HEK293 (cell line): ENCODE results near the gene CEP57L1.
"Not testable (repeated sequence)": the region's sequence is repeated elsewhere in the genome, so short reads cannot be mapped to it uniquely, and the experiment has no call there.

ENCODE experiments used
- CTCF ChIA-PET: fragments of 350-600 bp; formaldehyde crosslinking; extraction: SDS; loops from one replicate; lab custom pipeline; 2021; ENCODE audit warnings: antibody characterized with exemption; lab: Yijun Ruan, JAX
- POLR2A ChIA-PET: fragments of 300-600 bp; formaldehyde crosslinking; extraction: SDS; loops from one replicate; lab custom pipeline; 2020; ENCODE audit warnings: antibody characterized with exemption, inconsistent platforms; lab: Yijun Ruan, JAX
- H3K27ac ChIP-seq: fragments of 200-500 bp; sonication (Bioruptor generic); 2 replicates; pipeline ENCODE4 v1.5.1; 2014; ENCODE audit warnings: low read depth, low read length, control low read depth, inconsistent platforms; ENCODE audit errors: extremely low read depth
- H3K36me3 ChIP-seq, 2 experiments: fragments of 200-500 bp in 1 of 2; sonication (Bioruptor generic) in 1 of 2; 1 replicate in 1 of 2; 2 replicates in 1 of 2; pipeline ENCODE4 v1.5.1; 2014 to 2017; ENCODE audit warnings: inconsistent platforms in 2 of 2, low read length in 2 of 2; ENCODE audit not compliant: control insufficient read depth in 2 of 2, insufficient read depth in 1 of 2
- H3K4me1 ChIP-seq: fragments of 200-500 bp; sonication (Bioruptor generic); 2 replicates; pipeline ENCODE4 v1.5.1; 2014; ENCODE audit warnings: mild to moderate bottlenecking, low read length, inconsistent platforms; ENCODE audit not compliant: control insufficient read depth, insufficient read depth
- H3K4me3 ChIP-seq: 2 replicates; pipeline ENCODE4 v1.5.1; 2011; ENCODE audit warnings: low read depth, mild to moderate bottlenecking, control low read depth, low read length, moderate library complexity
- H3K9me3 ChIP-seq: fragments of 200-500 bp; sonication (Bioruptor generic); 2 replicates; pipeline ENCODE4 v1.5.1; 2014; ENCODE audit warnings: low read depth, low read length, inconsistent platforms; ENCODE audit not compliant: control insufficient read depth, insufficient read depth
- BCL11A ChIP-seq: fragments of 450-650 bp; formaldehyde crosslinking; IDR thresholded peaks from 2 replicates; pipeline ENCODE4 v1.5.1; 2016; ENCODE audit warnings: low read depth, missing biosample characterization, missing genetic modification characterization
- EGR2 ChIP-seq: fragments of 450-650 bp; formaldehyde crosslinking; IDR thresholded peaks from 2 replicates; pipeline ENCODE4 v1.5.1; 2016; ENCODE audit warnings: low read depth, missing biosample characterization, missing genetic modification characterization
- SETDB1 ChIP-seq: IDR thresholded peaks from one replicate; pipeline ENCODE4 v1.6.1; 2017; ENCODE audit warnings: mild to moderate bottlenecking, low read length, moderate library complexity, mixed read lengths; ENCODE audit not compliant: insufficient read length
- TRIM28 ChIP-seq: IDR thresholded peaks from 2 replicates; pipeline ENCODE4 v1.6.1; 2011; ENCODE audit warnings: low read length, control low read depth, borderline replicate concordance
- ZFP69B ChIP-seq: fragments of 450-650 bp; formaldehyde crosslinking; IDR thresholded peaks from 2 replicates; pipeline ENCODE4 v1.5.1; 2016; ENCODE audit warnings: missing biosample characterization, missing genetic modification characterization
- ZNF529 ChIP-seq: fragments of 450-650 bp; formaldehyde crosslinking; IDR thresholded peaks from 2 replicates; pipeline ENCODE4 v1.5.1; 2017; ENCODE audit warnings: missing genetic modification characterization, missing biosample characterization; ENCODE audit not compliant: insufficient replicate concordance
- ZNF585B ChIP-seq: fragments of 450-650 bp; formaldehyde crosslinking; IDR thresholded peaks from 2 replicates; pipeline ENCODE4 v1.5.1; 2016; ENCODE audit warnings: missing biosample characterization, missing genetic modification characterization
- ZNF626 ChIP-seq: fragments of 450-650 bp; sonication (Bioruptor Pico); formaldehyde crosslinking; IDR thresholded peaks from 2 replicates; pipeline ENCODE4 v1.5.1; 2018; ENCODE audit warnings: missing biosample characterization, missing genetic modification characterization, inconsistent platforms
- TF ChIP-seq, protein P1 (sequence below): fragments of 450-650 bp; formaldehyde crosslinking; IDR thresholded peaks from 2 replicates; pipeline ENCODE4 v1.5.1; 2016; ENCODE audit warnings: missing biosample characterization, missing genetic modification characterization
- TF ChIP-seq, protein P2 (sequence below): fragments of 450-650 bp; formaldehyde crosslinking; IDR thresholded peaks from 2 replicates; pipeline ENCODE4 v1.5.1; 2017; ENCODE audit warnings: missing biosample characterization, missing genetic modification characterization
- TF ChIP-seq, protein P3 (sequence below): fragments of 450-650 bp; formaldehyde crosslinking; IDR thresholded peaks from 2 replicates; pipeline ENCODE4 v1.5.1; 2017; ENCODE audit warnings: missing biosample characterization, missing genetic modification characterization
- TF ChIP-seq, protein P4 (sequence below): fragments of 450-650 bp; formaldehyde crosslinking; IDR thresholded peaks from 2 replicates; pipeline ENCODE4 v1.5.1; 2016; ENCODE audit warnings: missing biosample characterization, missing genetic modification characterization, low read depth
- TF ChIP-seq, protein P5 (sequence below): fragments of 450-650 bp; formaldehyde crosslinking; IDR thresholded peaks from 2 replicates; pipeline ENCODE4 v1.5.1; 2016; ENCODE audit warnings: missing biosample characterization, missing genetic modification characterization
- TF ChIP-seq, protein P6 (sequence below): fragments of 450-650 bp; formaldehyde crosslinking; IDR thresholded peaks from 2 replicates; pipeline ENCODE4 v1.5.1; 2016; ENCODE audit warnings: missing biosample characterization, missing genetic modification characterization

The CEP57L1 gene

DNA sequence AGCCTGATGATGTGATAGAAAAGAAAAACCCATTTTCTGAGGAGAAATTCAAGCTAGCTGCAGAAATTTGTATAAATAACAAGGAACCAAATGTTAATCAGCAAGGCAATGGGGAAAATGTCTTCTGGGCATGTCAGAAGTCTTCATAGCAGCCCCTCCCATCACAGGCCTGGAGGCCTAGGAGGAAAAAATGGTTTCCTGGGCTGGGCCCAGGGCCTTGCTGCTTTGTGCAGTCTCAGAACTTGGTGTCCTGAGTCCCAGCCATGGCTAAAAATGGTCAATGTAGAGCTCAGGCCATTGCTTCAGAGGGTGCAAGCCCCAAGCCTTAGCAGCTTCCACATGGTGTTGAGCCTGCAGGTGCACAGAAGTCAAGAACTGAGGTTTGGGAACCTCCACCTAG lies 96.1 kb downstream of the CEP57L1 start:
- POLR2A ChIA-PET, H3K36me3 ChIP-seq, H3K4me1 ChIP-seq, H3K4me3 ChIP-seq, H3K27ac ChIP-seq, H3K9me3 ChIP-seq, CTCF ChIA-PET: not testable (repeated sequence)
- TF ChIP-seq ZNF626 = 0 out of 2 replicates have a peak, but pooled peaks have one; percentile 28
- peak; percentile 87 for TF ChIP-seq SETDB1
- TF ChIP-seq ZNF529 (tag by site-specific recombination) = peak; percentile 13
- TF ChIP-seq TRIM28 = peak; percentile 50; the same call in 1 of the 2 replicates
- TF ChIP-seq ZNF585B (tag by site-specific recombination) = peak; percentile 98

DNA sequence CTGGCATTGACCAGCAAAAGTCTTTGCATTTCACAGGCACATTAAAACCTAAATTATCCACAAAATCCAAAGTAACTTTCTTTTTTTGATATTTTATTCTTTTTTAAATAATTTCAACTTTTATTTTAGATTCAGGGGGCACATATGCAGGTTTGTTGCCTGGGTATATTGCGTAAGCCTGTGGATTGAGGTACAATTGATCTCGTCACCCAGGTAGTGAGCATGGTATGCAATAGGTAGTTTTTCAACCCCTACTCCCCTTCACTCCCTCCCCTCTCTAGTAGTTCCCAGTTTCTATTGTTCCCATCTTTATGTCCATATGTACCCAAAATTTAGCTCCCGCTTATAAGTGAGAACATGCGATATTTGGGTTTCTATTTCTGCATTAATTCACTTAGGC lies 97.6 kb downstream of the CEP57L1 start:
- Histone ChIP-seq H3K4me3 (no peak overlapping the region), H3K4me1 (no peaks in the 10 kb centered on the region), H3K27ac (no peak overlapping the region), H3K36me3 (no peaks in the 10 kb centered on the region), H3K9me3 (no peaks in the 10 kb centered on the region)
- CTCF ChIA-PET = interaction anchor here (0.6 kb wide), 2 partner anchors 161 to 442 kb away, joined by 3 to 4 read pairs; no protein-coding TSS in a partner anchor
- TF ChIP-seq, protein P1, sequence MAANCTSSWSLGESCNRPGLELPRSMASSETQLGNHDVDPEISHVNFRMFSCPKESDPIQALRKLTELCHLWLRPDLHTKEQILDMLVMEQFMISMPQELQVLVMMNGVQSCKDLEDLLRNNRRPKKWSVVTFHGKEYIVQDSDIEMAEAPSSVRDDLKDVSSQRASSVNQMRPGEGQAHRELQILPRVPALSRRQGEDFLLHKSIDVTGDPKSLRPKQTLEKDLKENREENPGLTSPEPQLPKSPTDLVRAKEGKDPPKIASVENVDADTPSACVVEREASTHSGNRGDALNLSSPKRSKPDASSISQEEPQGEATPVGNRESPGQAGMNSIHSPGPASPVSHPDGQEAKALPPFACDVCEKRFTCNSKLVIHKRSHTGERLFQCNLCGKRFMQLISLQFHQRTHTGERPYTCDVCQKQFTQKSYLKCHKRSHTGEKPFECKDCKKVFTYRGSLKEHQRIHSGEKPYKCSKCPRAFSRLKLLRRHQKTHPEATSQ = no peak
- TF ChIP-seq BCL11A (tag by site-specific recombination) (no peak), EGR2 (no peak), ZFP69B (tag by site-specific recombination) (no peak)
- TF ChIP-seq, protein P2, sequence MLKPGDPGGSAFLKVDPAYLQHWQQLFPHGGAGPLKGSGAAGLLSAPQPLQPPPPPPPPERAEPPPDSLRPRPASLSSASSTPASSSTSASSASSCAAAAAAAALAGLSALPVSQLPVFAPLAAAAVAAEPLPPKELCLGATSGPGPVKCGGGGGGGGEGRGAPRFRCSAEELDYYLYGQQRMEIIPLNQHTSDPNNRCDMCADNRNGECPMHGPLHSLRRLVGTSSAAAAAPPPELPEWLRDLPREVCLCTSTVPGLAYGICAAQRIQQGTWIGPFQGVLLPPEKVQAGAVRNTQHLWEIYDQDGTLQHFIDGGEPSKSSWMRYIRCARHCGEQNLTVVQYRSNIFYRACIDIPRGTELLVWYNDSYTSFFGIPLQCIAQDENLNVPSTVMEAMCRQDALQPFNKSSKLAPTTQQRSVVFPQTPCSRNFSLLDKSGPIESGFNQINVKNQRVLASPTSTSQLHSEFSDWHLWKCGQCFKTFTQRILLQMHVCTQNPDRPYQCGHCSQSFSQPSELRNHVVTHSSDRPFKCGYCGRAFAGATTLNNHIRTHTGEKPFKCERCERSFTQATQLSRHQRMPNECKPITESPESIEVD (tag by site-specific recombination) = no peak
- TF ChIP-seq, protein P3, sequence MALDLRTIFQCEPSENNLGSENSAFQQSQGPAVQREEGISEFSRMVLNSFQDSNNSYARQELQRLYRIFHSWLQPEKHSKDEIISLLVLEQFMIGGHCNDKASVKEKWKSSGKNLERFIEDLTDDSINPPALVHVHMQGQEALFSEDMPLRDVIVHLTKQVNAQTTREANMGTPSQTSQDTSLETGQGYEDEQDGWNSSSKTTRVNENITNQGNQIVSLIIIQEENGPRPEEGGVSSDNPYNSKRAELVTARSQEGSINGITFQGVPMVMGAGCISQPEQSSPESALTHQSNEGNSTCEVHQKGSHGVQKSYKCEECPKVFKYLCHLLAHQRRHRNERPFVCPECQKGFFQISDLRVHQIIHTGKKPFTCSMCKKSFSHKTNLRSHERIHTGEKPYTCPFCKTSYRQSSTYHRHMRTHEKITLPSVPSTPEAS (tag by site-specific recombination) = no peak
- TF ChIP-seq, protein P4, sequence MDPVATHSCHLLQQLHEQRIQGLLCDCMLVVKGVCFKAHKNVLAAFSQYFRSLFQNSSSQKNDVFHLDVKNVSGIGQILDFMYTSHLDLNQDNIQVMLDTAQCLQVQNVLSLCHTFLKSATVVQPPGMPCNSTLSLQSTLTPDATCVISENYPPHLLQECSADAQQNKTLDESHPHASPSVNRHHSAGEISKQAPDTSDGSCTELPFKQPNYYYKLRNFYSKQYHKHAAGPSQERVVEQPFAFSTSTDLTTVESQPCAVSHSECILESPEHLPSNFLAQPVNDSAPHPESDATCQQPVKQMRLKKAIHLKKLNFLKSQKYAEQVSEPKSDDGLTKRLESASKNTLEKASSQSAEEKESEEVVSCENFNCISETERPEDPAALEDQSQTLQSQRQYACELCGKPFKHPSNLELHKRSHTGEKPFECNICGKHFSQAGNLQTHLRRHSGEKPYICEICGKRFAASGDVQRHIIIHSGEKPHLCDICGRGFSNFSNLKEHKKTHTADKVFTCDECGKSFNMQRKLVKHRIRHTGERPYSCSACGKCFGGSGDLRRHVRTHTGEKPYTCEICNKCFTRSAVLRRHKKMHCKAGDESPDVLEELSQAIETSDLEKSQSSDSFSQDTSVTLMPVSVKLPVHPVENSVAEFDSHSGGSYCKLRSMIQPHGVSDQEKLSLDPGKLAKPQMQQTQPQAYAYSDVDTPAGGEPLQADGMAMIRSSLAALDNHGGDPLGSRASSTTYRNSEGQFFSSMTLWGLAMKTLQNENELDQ (tag by site-specific recombination) = no peak
- TF ChIP-seq, protein P5, sequence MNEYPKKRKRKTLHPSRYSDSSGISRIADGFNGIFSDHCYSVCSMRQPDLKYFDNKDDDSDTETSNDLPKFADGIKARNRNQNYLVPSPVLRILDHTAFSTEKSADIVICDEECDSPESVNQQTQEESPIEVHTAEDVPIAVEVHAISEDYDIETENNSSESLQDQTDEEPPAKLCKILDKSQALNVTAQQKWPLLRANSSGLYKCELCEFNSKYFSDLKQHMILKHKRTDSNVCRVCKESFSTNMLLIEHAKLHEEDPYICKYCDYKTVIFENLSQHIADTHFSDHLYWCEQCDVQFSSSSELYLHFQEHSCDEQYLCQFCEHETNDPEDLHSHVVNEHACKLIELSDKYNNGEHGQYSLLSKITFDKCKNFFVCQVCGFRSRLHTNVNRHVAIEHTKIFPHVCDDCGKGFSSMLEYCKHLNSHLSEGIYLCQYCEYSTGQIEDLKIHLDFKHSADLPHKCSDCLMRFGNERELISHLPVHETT (tag by site-specific recombination) = no peak
- TF ChIP-seq, protein P6, sequence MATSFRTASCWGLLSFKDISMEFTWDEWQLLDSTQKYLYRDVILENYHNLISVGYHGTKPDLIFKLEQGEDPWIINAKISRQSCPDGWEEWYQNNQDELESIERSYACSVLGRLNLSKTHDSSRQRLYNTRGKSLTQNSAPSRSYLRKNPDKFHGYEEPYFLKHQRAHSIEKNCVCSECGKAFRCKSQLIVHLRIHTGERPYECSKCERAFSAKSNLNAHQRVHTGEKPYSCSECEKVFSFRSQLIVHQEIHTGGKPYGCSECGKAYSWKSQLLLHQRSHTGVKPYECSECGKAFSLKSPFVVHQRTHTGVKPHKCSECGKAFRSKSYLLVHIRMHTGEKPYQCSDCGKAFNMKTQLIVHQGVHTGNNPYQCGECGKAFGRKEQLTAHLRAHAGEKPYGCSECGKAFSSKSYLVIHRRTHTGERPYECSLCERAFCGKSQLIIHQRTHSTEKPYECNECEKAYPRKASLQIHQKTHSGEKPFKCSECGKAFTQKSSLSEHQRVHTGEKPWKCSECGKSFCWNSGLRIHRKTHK (tag by site-specific recombination) = no peak
- POLR2A ChIA-PET = no interaction called here
